ENCODE data around the gene SYCE1L. TPM values are rescaled to one million over a fixed set of nuclear protein-coding genes. Genes with fewer than 3 reads are reported as not detected.

The SYCE1L gene
- total RNA-seq, 2 experiments from 2014 or later, result 3.0 to 4.6 TPM

DNA sequence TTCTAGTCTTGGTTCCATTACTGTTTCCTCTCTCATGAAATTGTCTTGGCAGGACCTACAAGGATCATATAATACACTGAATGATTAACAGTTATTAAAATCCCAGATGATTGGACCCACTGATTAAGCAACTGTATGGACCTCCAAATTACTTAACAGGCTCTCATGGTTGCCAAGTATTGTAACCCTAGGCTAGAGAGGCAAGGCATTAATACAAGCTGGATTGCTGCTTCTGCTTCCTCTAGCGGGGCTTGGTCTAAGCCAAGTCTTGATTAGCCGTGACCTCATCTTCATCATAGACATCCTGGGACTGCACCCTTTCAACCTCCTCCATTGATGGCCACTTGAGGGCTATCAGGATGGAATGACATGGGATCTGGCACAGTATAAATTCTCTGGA is 46.9 kb downstream of the SYCE1L start:
- Mint-ChIP-seq H3K27me3 (peaks cover 1% of the 10 kb centered on the region), H3K36me3 (ENCODE audit: low read depth) (no peaks in the 10 kb centered on the region), H3K4me3 (no peak overlapping the region), H3K27ac (no peak overlapping the region), H3K9me3 (no peaks in the 10 kb centered on the region), H3K4me1 (ENCODE audit: low read depth) (no peaks in the 10 kb centered on the region)
- intact Hi-C loops (cut with micrococcal nuclease), result no loop called here
- ATAC-seq (no peak), DNase-seq (no peak)
- ChIA-PET CTCF (interaction anchor here (1.1 to 2.4 kb wide), 2 partner anchors 10 to 338 kb away, joined by 3 to 6 read pairs; no protein-coding TSS in a partner anchor), POLR2A (no interaction called here)
- no peak for TF ChIP-seq CTCF (IDR thresholded peaks at IDR 0.05)

- intact Hi-C loops (cut with micrococcal nuclease), result no loop called here
- Mint-ChIP-seq H3K36me3 (ENCODE audit: low read depth) (no peaks in the 10 kb centered on the region), H3K4me3 (no peak overlapping the region), H3K4me1 (ENCODE audit: low read depth) (no peaks in the 10 kb centered on the region), H3K27me3 (no peaks in the 10 kb centered on the region), H3K9me3 (no peaks in the 10 kb centered on the region), H3K27ac (no peak overlapping the region)
- POLR2A ChIA-PET, result no interaction called here
- TF ChIP-seq CTCF (IDR thresholded peaks at IDR 0.05), result no peak
- no peak for ATAC-seq
- CTCF ChIA-PET, result interaction anchor here (0.8 kb wide), 1 partner anchor 14 kb away, joined by 4 read pairs; no protein-coding TSS in a partner anchor
- no peak for DNase-seq
Observed at GRCh38 chr16:77250400-77250799, 51.2 kb downstream of the SYCE1L start.

Other genes with a start within 250 kb of the SYCE1L start
- 10 to 100 TPM; 54.3 to 60.5 TPM for gene MON1B, start 8.2 kb upstream of the SYCE1L start, total RNA-seq
- gene ADAMTS18, start 235.6 kb downstream of the SYCE1L start, total RNA-seq, result not detected

Measured in activated CD8-positive, alpha-beta T cell treated with anti-CD3 and anti-CD28 coated beads for 36 hours (primary cell).